ENCODE data around the gene CR2. TPM values are rescaled to one million over a fixed set of nuclear protein-coding genes. Genes with fewer than 3 reads are reported as not detected.
A peak's percentile ranks its signal among the peaks of the same experiment; 100 is the strongest.

CR2 gene
- total RNA-seq, 1 donor from 2014 or later, result 0.15 TPM

GRCh38 chr1:207421078-207421477 lies 33.0 kb upstream of the CR2 start:
- TF ChIP-seq CTCF (IDR thresholded peaks at IDR 0.05) (no peak), EZH2 (IDR thresholded peaks at IDR 0.05) (no peak), EZH2phosphoT487 (IDR thresholded peaks at IDR 0.05) (no peak)
- H3K4me2 ChIP-seq, result no peak overlapping the region
- H3K9ac ChIP-seq, result no peak overlapping the region
- no peaks in the 10 kb centered on the region for H3K36me3 ChIP-seq
- Mint-ChIP-seq H3K9me3 (peaks cover 6% of the 10 kb centered on the region), H3K36me3 (no peaks in the 10 kb centered on the region), H3K27ac (no peak overlapping the region), H3K4me3 (no peak overlapping the region), H3K27me3 (ENCODE audit: insufficient read depth, low read depth) (peaks cover 7% of the 10 kb centered on the region), H3K4me1 (no peaks in the 10 kb centered on the region)
- no peaks in the 10 kb centered on the region for H3F3A ChIP-seq (ENCODE audit: low read depth)
- no peaks in the 10 kb centered on the region for H3K9me3 ChIP-seq (ENCODE audit: low read depth)
- H3K27ac ChIP-seq, result no peak overlapping the region
- no peaks in the 10 kb centered on the region for H3K4me1 ChIP-seq
- peaks cover 7% of the 10 kb centered on the region for H3K27me3 ChIP-seq
- no peaks in the 10 kb centered on the region for H4K20me1 ChIP-seq (ENCODE audit: low read depth)
- no peaks in the 10 kb centered on the region for H3K79me2 ChIP-seq (ENCODE audit: low read depth)
- DNase-seq (ENCODE audit: low spot score), result no peak
- no peak overlapping the region for H3K4me3 ChIP-seq
- H2AFZ ChIP-seq (replicated peaks), result no peak overlapping the region

- TF ChIP-seq CTCF (IDR thresholded peaks at IDR 0.05), result peak; percentile 5
- no peak for TF ChIP-seq EZH2phosphoT487 (IDR thresholded peaks at IDR 0.05)
- Mint-ChIP-seq H3K9me3 (peaks cover 6% of the 10 kb centered on the region), H3K4me1 (no peaks in the 10 kb centered on the region), H3K36me3 (no peaks in the 10 kb centered on the region), H3K27ac (no peak overlapping the region), H3K4me3 (no peak overlapping the region), H3K27me3 (ENCODE audit: insufficient read depth, low read depth) (peaks cover 5% of the 10 kb centered on the region)
- peak overlapping the region; percentile 66 for H3K4me2 ChIP-seq
- DNase-seq (ENCODE audit: low spot score), result peak; percentile 25
- H3K27ac ChIP-seq, result no peak overlapping the region
- no peaks in the 10 kb centered on the region for H3K79me2 ChIP-seq (ENCODE audit: low read depth)
- peaks cover 11% of the 10 kb centered on the region for H3K9me3 ChIP-seq (ENCODE audit: low read depth)
- H4K20me1 ChIP-seq (ENCODE audit: low read depth), result no peaks in the 10 kb centered on the region
- peaks cover 4% of the 10 kb centered on the region for H3F3A ChIP-seq (ENCODE audit: low read depth)
- peak overlapping the region; percentile 15 for H3K4me3 ChIP-seq
- peaks cover 7% of the 10 kb centered on the region for H3K27me3 ChIP-seq
- no peak overlapping the region for H2AFZ ChIP-seq (replicated peaks)
- H3K9ac ChIP-seq, result no peak overlapping the region
- H3K36me3 ChIP-seq, result no peaks in the 10 kb centered on the region
- H3K4me1 ChIP-seq, result no peaks in the 10 kb centered on the region
Measured at GRCh38 chr1:207423560-207424292, 30.4 kb upstream of the CR2 start.

- Histone ChIP-seq H3K27ac (no peak overlapping the region), H3K9me3 (ENCODE audit: low read depth) (peaks cover 11% of the 10 kb centered on the region), H3K27me3 (peaks cover 7% of the 10 kb centered on the region), H3K9ac (no peak overlapping the region), H4K20me1 (ENCODE audit: low read depth) (no peaks in the 10 kb centered on the region), H2AFZ (replicated peaks) (no peak overlapping the region), H3K4me2 (no peak overlapping the region), H3K4me3 (no peak overlapping the region), H3F3A (ENCODE audit: low read depth) (peaks cover 4% of the 10 kb centered on the region), H3K79me2 (ENCODE audit: low read depth) (no peaks in the 10 kb centered on the region), H3K4me1 (no peaks in the 10 kb centered on the region), H3K36me3 (no peaks in the 10 kb centered on the region)
- H3K27me3 Mint-ChIP-seq (ENCODE audit: insufficient read depth, low read depth), result peaks cover 5% of the 10 kb centered on the region
- H3K9me3 Mint-ChIP-seq, result peaks cover 6% of the 10 kb centered on the region
- no peaks in the 10 kb centered on the region for H3K4me1 Mint-ChIP-seq
- no peak for DNase-seq (ENCODE audit: low spot score)
- no peak overlapping the region for H3K27ac Mint-ChIP-seq
- H3K36me3 Mint-ChIP-seq, result no peaks in the 10 kb centered on the region
- H3K4me3 Mint-ChIP-seq, result no peak overlapping the region
- TF ChIP-seq EZH2phosphoT487 (IDR thresholded peaks at IDR 0.05) (no peak), CTCF (IDR thresholded peaks at IDR 0.05) (no peak), EZH2 (IDR thresholded peaks at IDR 0.05) (no peak)
Measured at GRCh38 chr1:207424570-207425131, 29.5 kb upstream of the CR2 start.
